ENCODE measurements around the gene MARVELD1.
"Not testable (repeated sequence)": the region's sequence is repeated elsewhere in the genome, so short reads cannot be mapped to it uniquely, and the experiment has no call there.

MARVELD1 gene

DNA sequence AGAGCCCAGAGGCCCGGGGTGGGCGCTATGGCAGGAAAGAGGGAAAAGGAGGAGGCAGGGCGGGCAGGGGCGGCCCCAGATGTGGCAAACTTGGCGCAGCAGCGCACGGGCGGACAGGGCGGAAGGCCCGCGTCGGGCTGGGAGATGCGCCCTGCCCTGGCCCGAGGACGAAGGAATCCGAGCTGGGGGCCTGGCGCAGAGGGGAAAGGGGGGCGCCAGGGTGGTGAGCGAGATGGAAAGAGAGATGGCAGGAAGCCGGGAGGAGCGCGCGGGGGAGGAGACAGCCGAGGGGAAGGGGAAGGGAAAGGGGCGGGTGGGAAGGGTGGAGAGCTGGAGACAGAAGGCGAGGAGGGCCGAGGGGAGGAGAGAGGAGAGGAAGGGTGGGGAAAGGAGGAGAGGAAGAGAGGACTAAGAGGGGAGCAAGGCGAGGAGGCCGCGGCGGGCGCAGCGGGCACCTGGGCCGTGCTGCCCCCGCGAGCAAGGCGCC, at the start of gene MARVELD1:
Gene MARVELD1 (plus strand): TSS at position 392 of the 487 bp plus-strand sequence. CDS start 147 bp downstream, outside the sequence.
- DNase-seq (ENCODE audit: low spot score) = no peak

DNA sequence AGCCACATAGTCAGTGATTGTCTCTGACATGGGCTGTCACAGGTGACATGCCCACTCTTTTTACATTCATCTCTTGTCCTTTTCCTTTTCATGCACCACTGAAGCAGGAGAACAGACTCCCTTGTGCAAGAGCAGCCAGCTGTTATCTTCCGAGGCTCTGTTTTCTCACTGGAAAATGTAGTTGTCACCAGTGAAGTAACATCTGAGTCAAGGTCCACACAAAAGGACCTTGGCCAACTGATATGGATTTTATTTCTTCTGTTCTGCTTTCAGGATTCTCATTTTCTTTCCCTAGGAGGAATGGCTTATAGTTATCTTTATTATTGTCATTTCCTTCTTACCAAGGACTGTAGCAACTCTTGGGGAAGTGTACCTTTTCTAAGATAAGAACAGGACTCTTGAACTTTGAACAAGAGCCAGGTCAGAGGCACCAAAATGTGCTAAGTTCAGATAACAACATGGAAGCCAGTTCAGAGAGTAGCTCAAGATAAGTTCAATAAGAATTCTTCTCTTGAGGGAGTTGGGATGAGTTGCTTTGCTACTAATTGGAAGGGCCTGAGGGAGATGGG, 49.2 kb upstream of the MARVELD1 start:
- no peak for DNase-seq (ENCODE audit: low spot score)

DNA sequence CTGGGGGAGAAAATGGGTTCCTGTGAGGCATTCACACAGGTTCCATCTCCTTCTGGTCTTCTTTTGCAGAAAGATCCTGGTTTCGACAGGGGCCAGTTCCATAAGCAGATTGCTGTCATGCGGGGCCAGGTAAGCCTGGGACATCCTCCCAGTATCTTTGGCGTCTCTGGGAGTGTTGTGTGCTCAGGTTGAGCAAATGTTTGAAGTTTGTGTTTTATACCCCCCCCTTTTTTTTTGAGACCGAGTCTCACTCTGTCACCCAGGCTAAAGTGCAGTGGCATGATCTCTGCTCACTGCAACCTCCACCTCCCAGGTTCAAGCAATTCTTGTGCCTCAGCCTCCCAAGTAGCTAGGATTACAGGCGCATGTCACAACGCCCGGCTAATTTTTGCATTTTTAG, 46.5 kb upstream of the MARVELD1 start:
- DNase-seq (ENCODE audit: low spot score) = no peak

DNA sequence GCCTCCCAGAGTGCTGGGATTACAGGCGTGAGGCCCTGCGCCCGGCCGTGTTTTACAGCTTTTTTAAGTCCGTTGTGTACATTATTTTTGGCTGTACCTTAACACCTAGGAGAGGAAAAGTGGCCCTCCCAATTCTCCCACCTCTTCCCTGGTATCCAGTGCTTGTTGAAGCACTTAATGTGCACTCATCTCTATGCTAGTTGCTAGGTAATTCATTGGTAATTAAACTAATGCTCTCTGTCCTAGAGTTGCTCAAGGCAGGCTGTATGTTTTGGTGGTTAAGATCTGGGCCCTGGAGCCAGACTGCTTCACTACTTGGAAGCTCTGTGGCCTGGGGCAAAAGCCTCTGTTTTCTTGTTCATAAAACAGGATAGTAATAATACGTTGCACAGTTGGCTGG, 46.1 kb upstream of the MARVELD1 start:
- DNase-seq (ENCODE audit: low spot score) = no peak

GRCh38 chr10:97669571-97669970, 44.0 kb upstream of the MARVELD1 start:
- no peak for DNase-seq (ENCODE audit: low spot score)

- DNase-seq (ENCODE audit: low spot score) = no peak
Measured at GRCh38 chr10:97673736-97674525, 39.6 kb upstream of the MARVELD1 start.

DNA sequence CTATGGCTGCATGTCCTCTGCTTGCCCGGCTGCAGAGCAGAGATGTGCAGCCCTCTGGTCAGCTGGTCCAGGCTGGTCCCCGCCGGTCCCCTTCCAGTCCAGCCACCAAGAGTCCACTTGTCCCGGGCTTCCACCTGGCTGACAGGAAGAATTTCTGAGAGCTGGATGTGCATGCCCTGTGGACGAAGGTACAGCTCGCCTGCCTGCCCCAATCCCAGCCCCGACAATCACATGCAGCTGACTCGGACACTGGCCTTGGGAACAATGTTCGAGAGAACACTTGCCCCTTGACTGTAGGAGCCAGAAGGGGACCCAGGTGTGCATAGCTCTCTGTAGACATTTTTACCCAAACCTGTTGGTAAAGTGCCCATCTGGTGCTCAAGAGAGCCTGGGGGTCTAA, 38.3 kb upstream of the MARVELD1 start:
- no peak for DNase-seq (ENCODE audit: low spot score)

GRCh38 chr10:97676770-97677581, 36.6 kb upstream of the MARVELD1 start:
- peak; percentile 73 for DNase-seq (ENCODE audit: low spot score)

GRCh38 chr10:97679594-97679993, 33.9 kb upstream of the MARVELD1 start:
- no peak for DNase-seq (ENCODE audit: low spot score)

DNA sequence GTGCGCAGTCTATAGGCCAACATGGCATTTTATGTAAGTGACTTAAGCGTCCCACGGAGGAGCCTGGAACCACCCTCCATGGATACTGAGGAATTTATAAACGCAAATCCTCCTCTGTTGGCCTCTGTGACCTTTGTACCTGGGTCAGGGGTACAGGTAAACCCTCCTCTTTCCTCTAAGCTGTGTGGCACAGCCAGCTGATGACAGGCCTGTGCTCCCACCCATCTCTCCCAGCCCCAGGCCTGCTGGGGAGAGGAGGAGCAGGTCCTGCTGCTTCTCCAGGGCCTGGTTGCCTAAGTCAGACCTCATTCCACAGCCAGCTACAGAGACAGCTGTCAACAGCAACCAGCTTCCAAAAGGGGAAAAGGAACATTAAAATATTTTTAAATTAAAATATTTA, 31.5 kb upstream of the MARVELD1 start:
- DNase-seq (ENCODE audit: low spot score) = no peak

DNA sequence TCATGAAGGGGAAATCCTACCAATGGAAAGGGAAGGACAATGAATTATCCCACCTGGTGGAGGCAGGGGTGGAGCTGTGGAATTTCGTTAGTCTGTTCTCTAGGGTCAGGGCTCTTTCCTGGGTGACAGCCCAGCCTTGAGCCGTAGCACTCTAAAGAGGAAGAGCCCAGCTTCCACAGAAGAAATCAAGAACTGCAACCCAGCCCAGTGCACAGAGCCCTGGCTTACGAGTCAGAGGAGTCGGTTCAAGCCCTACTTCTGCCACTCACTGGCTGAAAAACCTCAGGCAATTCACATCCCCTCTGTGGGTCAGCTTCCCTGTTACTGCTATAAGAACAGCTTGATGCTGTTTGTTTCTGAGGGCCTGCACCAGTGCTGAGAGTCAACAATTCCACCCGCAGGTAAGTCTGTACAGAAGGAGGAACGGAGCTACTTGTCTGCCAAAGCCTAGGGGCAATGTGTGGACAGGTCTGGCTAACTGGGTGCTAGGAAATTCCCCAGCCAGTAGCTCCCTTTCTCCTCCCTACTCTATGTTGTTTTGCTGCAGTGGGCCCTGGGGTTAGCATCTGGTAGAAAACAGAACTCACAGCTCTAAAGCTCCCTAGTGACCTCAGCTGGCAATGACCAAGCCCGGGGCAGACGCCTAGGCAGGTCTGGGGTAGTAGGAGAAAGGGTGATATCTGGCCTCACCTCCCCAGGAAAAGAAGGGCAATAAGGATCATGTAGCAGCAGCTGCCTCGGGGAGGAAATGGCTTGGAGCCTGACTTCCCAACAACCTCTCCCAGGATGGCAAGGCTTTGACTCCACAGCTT, 29.8 kb upstream of the MARVELD1 start:
- no peak for DNase-seq (ENCODE audit: low spot score)

- not testable (repeated sequence) for DNase-seq (ENCODE audit: low spot score)
Measured at GRCh38 chr10:97684368-97684713, 29.2 kb upstream of the MARVELD1 start.

DNA sequence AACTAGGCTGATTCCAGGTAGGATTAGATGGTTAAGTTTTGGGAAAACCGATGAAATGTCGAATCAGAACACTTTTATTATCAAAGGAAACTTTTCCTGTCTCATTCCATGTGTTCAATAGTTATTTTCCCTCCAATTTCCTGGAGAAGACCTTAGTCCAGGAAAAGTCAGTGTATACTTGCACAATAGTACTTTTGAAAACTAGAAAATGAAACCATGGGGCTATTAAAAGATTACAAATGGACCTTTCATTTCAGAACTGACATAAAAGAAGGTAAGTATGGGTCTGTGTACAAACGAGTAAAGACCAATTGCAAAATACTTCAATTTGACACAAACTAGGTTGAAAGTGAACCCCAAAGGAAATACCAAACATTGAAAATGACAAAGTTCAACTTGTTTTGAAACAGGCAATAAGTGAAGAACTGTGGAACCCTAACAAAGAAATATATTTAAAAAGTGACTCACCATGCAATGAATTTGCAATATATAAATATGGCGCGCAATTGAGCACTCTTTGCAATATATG, 28.6 kb upstream of the MARVELD1 start:
- no peak for DNase-seq (ENCODE audit: low spot score)

- DNase-seq (ENCODE audit: low spot score) = peak; percentile 33
Measured at GRCh38 chr10:97685395-97685958, 28.1 kb upstream of the MARVELD1 start.

DNA sequence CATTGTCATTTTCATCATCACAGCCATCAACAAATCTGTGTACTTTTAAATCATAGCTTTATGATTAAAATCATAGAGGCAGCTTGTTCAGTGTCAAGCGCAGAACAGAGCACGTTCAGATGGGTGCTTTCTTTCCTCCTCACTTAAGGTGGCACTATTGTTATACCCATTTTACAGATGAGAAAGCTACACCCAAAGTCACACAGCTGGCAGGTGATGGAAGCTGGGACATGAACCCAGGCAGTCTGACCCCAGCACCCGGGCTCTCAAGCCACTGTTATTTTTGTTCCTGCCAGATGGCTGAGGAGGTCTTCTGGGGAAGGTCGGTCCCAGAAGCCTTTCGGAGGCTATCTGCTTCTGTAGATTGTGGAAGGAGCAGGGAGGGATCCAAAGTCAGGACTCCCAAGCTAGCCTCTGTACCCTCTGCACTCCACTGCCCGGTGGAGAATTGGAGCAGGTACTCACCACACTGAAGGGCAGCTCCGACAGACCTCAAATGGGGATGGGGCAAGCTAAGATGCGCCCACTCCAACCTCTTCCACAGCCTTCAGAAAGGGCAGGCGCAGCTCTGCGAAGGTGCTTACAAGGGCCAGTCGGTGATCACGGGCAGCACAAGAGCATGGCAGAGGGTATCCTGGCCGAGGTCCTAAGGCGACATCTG, 27.1 kb upstream of the MARVELD1 start:
- peak; percentile 71 for DNase-seq (ENCODE audit: low spot score)

- peak; percentile 96 for DNase-seq (ENCODE audit: low spot score)
Measured at GRCh38 chr10:97686962-97687784, 26.4 kb upstream of the MARVELD1 start, which contains the start of gene AVPI1. TSS of gene AVPI1 (minus strand) at chr10:97687241. CDS start at chr10:97679905, 7,336 bp downstream.

DNA sequence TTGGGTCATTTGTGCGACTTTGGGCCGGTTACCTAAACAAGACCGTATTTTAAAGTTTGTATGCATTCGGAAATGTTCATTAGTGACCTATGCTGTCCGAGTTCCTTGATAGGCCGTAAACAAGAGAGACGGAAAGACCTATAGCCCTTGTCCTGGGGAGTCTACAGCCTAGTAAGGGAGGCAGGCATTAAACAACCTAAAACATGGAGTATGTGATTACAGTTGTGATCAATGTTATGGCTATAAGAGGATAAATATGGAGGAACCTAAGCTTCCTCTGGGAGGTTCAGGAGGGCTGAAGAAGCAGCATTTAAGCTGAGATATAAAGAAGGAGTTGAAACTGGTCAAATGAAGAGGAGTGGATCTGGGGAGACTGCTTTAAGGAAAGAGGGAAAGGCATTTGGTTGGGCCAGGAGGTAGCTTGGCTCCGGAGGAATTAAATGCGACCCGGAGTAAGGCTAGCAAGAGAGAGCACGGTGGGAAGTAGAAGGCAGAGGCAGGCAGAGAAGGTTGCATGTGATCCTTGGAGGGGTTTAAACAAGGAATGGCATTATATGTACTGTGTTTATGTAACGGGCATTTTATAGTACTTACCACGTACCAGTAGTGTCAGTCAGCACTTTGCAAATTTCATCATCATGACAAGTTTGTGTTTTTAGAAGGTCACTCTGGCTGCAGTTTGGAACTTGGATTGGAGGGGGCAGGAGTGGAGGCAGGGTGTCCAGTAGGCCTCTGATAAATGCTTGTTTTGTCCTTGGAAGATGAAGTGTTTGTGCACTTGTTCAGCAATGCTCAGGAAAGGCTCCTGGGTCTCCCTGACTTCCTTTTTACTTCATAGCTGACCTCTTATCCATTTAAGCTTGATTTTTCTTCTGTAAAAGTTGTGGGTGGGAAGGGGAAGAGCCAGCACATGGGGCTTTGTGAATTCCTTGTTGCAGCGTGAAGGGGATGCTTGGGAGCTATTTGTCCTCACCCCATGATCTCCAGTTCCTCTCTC, 25.4 kb upstream of the MARVELD1 start:
- no peak for DNase-seq (ENCODE audit: low spot score)

DNA sequence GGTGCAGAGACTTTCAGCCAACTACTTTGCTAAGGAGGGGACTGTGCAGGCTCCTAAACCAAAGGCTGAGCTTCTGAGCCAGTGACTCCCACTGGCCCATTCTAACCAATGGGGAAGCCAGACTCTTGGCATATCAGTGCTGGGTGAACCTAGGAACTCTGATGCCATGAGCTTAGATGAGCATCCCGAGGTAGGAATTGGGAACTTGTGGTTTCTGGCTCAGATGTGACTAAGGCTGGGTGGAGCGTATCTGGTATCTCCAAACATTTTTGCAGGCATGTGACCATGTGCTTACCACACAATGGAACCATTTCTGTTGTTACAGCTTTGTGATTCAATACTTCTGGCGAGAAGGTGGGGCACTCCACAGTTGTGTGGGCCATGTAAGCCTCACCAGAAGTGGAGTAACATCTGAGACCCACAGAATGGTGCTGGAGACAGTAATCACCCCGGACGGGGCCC, 23.9 kb upstream of the MARVELD1 start:
- no peak for DNase-seq (ENCODE audit: low spot score)

Measured in NAMALWA (cell line).